HepG2 (cell line): ENCODE results near the gene CTU2. TPM values are rescaled to one million over a fixed set of nuclear protein-coding genes. Genes with fewer than 3 reads are reported as not detected.

Experiments
- AGO1 ChIP-seq: fragments of 200-400 bp; formaldehyde crosslinking; IDR thresholded peaks from 2 replicates; pipeline ENCODE4 v1.6.1; 2017; ENCODE audit warnings: mild to moderate bottlenecking, low read depth, low read length, moderate library complexity; ENCODE audit not compliant: poor library complexity, severe bottlenecking
- ATF7-NPFF ChIP-seq: sonication (generic); formaldehyde crosslinking; IDR thresholded peaks from 2 replicates; pipeline ENCODE4 v1.8.1; 2023; ENCODE audit warnings: mild to moderate bottlenecking, low read depth, missing genetic modification reagents, moderate library complexity
- FOXK2 ChIP-seq: fragments of 450-650 bp; IDR thresholded peaks from 2 replicates; pipeline ENCODE4 v1.6.1; 2016
- GTF2F1 ChIP-seq: fragments of 150-350 bp; IDR thresholded peaks from 2 replicates; pipeline ENCODE4 v1.6.1; 2014; ENCODE audit warnings: low read length
- HMG20A ChIP-seq: IDR thresholded peaks from 2 replicates; pipeline ENCODE4 v1.6.1; 2016; ENCODE audit warnings: borderline replicate concordance
- ISL2 ChIP-seq: sonication (generic); formaldehyde crosslinking; IDR thresholded peaks from 2 replicates; pipeline ENCODE4 v1.5.0; 2020; ENCODE audit warnings: missing genetic modification reagents
- JUN ChIP-seq: sonication (generic); formaldehyde crosslinking; IDR thresholded peaks from 2 replicates; pipeline ENCODE4 v1.4.0; 2020; ENCODE audit warnings: mild to moderate bottlenecking, missing genetic modification reagents
- KDM2A ChIP-seq: sonication (generic); formaldehyde crosslinking; IDR thresholded peaks from 2 replicates; pipeline ENCODE4 v1.4.0; 2020; ENCODE audit warnings: low read depth, missing genetic modification reagents, borderline replicate concordance
- KLF15 ChIP-seq: sonication (generic); formaldehyde crosslinking; IDR thresholded peaks from 2 replicates; pipeline ENCODE4 v1.8.1; 2023; ENCODE audit warnings: borderline replicate concordance, mild to moderate bottlenecking, inconsistent platforms, missing genetic modification reagents, mixed read lengths
- MEIS1 ChIP-seq: sonication (generic); formaldehyde crosslinking; IDR thresholded peaks from 2 replicates; pipeline ENCODE4 v1.9.0; 2021; ENCODE audit warnings: mild to moderate bottlenecking, missing genetic modification reagents, moderate library complexity, borderline replicate concordance
- NFE2L2 ChIP-seq: fragments of 150-350 bp; IDR thresholded peaks from 2 replicates; pipeline ENCODE4 v1.6.1; 2014; ENCODE audit warnings: low read length
- NFKBIZ ChIP-seq: IDR thresholded peaks from 2 replicates; pipeline ENCODE4 v1.6.1; 2018; ENCODE audit warnings: missing genetic modification reagents, missing compliant biosample characterization
- NKX3-1 ChIP-seq: sonication (generic); formaldehyde crosslinking; IDR thresholded peaks from 2 replicates; pipeline ENCODE4 v1.5.0; 2020; ENCODE audit warnings: missing genetic modification reagents
- SKI ChIP-seq: fragments of 450-650 bp; IDR thresholded peaks from one replicate; pipeline ENCODE4 v1.6.1; 2018; ENCODE audit warnings: mild to moderate bottlenecking; ENCODE audit not compliant: partially characterized antibody
- U2AF1 ChIP-seq: fragments of 200-400 bp; formaldehyde crosslinking; optimal IDR thresholded peaks from 2 replicates; pipeline ENCODE3; 2017; ENCODE audit warnings: mild to moderate bottlenecking, low read depth, low read length
- XBP1 ChIP-seq: sonication (generic); formaldehyde crosslinking; IDR thresholded peaks from 2 replicates; pipeline ENCODE4 v1.5.0; 2020; ENCODE audit warnings: missing genetic modification reagents
- ZFP62 ChIP-seq: sonication (generic); formaldehyde crosslinking; IDR thresholded peaks from 2 replicates; pipeline ENCODE4 v1.4.0; 2020; ENCODE audit warnings: missing genetic modification reagents
- ZFX ChIP-seq: sonication (generic); formaldehyde crosslinking; IDR thresholded peaks from 2 replicates; pipeline ENCODE4 v1.4.0; 2020; ENCODE audit warnings: mild to moderate bottlenecking, low read depth, missing genetic modification reagents, moderate library complexity
- ZNF17 ChIP-seq: sonication (generic); formaldehyde crosslinking; IDR thresholded peaks from 2 replicates; pipeline ENCODE4 v1.5.0; 2020; ENCODE audit warnings: mild to moderate bottlenecking, missing genetic modification reagents
- ZNF552 ChIP-seq: sonication (generic); formaldehyde crosslinking; IDR thresholded peaks from 2 replicates; pipeline ENCODE4 v1.9.0; 2022; ENCODE audit warnings: missing genetic modification reagents, mild to moderate bottlenecking, borderline replicate concordance
- ZNF558 ChIP-seq: sonication (generic); formaldehyde crosslinking; IDR thresholded peaks from 2 replicates; pipeline ENCODE4 v1.9.0; 2022; ENCODE audit warnings: mild to moderate bottlenecking, missing genetic modification reagents, borderline replicate concordance
- ZNF614 ChIP-seq: IDR thresholded peaks from 2 replicates; pipeline ENCODE4 v1.6.1; 2018; ENCODE audit warnings: missing biosample characterization, missing genetic modification reagents, inconsistent platforms, borderline replicate concordance
- ZNF720 ChIP-seq: sonication (generic); formaldehyde crosslinking; IDR thresholded peaks from 2 replicates; pipeline ENCODE4 v1.4.0; 2020; ENCODE audit warnings: missing genetic modification reagents
- polyA plus RNA-seq, 8 experiments: library from polyadenylated mRNA; depleted of rRNA in 3 of 8; stranded (reverse) in 7 of 8; unstranded in 1 of 8; fragments of >200 nt; fragmentation: Illumina TruSeq in 4 of 8; extraction: Trizol in 4 of 8; gene quantifications; 2 replicates each; pipeline versions ENCODE4 v1.2.1 to v1.2.3, GENCODE V29; 2011 to 2016; ENCODE audit warnings: low read depth in 4 of 8, missing spikeins in 1 of 8, mixed read lengths in 1 of 8; ENCODE audit not compliant: insufficient read depth in 1 of 8
- total RNA-seq, 5 experiments: library from RNA; depleted of rRNA; stranded (reverse); fragments of >200 nt; fragmentation: Illumina TruSeq; extraction: Trizol; gene quantifications; 2 replicates each; pipeline ENCODE4 v1.2.3, GENCODE V29; 2016; ENCODE audit warnings: low read depth in 1 of 5
- TF ChIP-seq, protein P1 (sequence below): sonication (generic); formaldehyde crosslinking; IDR thresholded peaks from 2 replicates; pipeline ENCODE4 v1.4.0; 2020; ENCODE audit warnings: missing genetic modification reagents, mild to moderate bottlenecking, borderline replicate concordance
- TF ChIP-seq, protein P2 (sequence below): sonication (generic); formaldehyde crosslinking; IDR thresholded peaks from 2 replicates; pipeline ENCODE4 v1.4.0; 2020; ENCODE audit warnings: missing genetic modification reagents
- TF ChIP-seq, protein P3 (sequence below): sonication (generic); formaldehyde crosslinking; IDR thresholded peaks from 2 replicates; pipeline ENCODE4 v1.8.1; 2023; ENCODE audit warnings: mild to moderate bottlenecking, missing genetic modification reagents

Gene CTU2
- total and polyA plus RNA-seq, 2 of the 13 experiments (the other 11 are each of a cell fraction or from before 2014, with no cell fraction given) = 13.3 to 21.9 TPM

DNA sequence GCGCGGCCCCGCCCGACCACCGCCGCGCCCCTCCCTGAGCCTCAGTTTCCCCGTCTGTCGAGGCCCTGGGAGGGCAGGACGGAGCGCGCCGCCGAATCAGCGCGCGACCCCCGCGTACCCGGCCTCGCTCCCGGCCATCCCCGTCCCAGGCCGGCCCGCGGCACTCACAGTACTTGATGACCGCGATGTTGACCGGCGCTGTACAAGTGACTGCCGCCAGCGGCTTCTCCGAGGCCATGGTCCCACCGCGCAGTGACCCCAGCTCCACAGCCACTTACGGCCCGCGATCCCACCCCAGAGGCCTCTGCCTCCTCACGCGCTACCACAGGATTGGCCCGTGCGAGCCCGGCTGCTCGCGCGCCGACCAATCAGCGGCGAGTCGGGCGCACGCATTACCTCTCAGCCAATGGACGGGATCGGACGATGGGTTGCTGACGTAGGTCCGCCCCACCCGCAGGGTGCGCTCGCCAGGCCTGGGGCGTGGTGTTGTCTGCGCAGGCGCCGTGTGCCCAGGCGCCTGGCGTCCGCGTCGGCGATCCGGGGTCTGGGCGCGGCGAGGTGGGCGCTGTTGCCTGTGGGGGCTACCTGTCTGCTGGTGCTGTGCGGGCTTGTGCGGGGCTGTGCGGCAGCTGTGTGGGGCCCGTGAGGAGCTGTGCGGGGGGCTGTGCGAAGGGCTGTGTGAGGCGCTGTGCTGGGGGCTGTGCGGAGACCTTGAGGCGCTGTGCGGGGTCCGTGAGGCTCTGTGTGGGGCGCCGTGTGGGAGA is 43.3 kb upstream of the CTU2 start, which contains the start of gene MVD (continued):
- TF ChIP-seq, protein P1, sequence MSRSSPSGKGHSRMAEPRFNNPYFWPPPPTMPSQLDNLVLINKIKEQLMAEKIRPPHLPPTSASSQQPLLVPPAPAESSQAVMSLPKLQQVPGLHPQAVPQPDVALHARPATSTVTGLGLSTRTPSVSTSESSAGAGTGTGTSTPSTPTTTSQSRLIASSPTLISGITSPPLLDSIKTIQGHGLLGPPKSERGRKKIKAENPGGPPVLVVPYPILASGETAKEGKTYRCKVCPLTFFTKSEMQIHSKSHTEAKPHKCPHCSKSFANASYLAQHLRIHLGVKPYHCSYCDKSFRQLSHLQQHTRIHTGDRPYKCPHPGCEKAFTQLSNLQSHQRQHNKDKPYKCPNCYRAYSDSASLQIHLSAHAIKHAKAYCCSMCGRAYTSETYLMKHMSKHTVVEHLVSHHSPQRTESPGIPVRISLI (CRISPR knock-in tag) = peak; percentile 78
- TF ChIP-seq ZNF552 (peak; percentile 81), NFKBIZ (CRISPR knock-in tag) (no peak; the same call in 1 of the 2 replicates), ZNF614 (CRISPR knock-in tag) (0 out of 2 replicates have a peak, but pooled peaks have one; percentile 41), GTF2F1 (no peak), ISL2 (peak; percentile 57), MEIS1 (CRISPR knock-in tag) (peak; percentile 81; the same call in 1 of the 2 replicates), XBP1 (CRISPR knock-in tag) (peak; percentile 75; the same call in 1 of the 2 replicates), NFE2L2 (no peak), FOXK2 (no peak), ZFX (CRISPR knock-in tag) (peak; percentile 93), NKX3-1 (peak; percentile 93; the same call in 1 of the 2 replicates), ATF7-NPFF (CRISPR knock-in tag) (peak; percentile 92), ZNF17 (CRISPR knock-in tag) (no peak), JUN (peak; percentile 68; the same call in 1 of the 2 replicates), ZNF720 (CRISPR knock-in tag) (no peak), ZNF558 (CRISPR knock-in tag) (peak; percentile 63; the same call in 1 of the 2 replicates), KLF15 (CRISPR knock-in tag) (0 out of 2 replicates have a peak, but pooled peaks have one; percentile 23), U2AF1 (no peak), HMG20A (CRISPR knock-in tag) (no peak), KDM2A (CRISPR knock-in tag) (peak; percentile 76), AGO1 (peak; percentile 74), ZFP62 (CRISPR knock-in tag) (no peak), SKI (peak; percentile 67)
- TF ChIP-seq, protein P2, sequence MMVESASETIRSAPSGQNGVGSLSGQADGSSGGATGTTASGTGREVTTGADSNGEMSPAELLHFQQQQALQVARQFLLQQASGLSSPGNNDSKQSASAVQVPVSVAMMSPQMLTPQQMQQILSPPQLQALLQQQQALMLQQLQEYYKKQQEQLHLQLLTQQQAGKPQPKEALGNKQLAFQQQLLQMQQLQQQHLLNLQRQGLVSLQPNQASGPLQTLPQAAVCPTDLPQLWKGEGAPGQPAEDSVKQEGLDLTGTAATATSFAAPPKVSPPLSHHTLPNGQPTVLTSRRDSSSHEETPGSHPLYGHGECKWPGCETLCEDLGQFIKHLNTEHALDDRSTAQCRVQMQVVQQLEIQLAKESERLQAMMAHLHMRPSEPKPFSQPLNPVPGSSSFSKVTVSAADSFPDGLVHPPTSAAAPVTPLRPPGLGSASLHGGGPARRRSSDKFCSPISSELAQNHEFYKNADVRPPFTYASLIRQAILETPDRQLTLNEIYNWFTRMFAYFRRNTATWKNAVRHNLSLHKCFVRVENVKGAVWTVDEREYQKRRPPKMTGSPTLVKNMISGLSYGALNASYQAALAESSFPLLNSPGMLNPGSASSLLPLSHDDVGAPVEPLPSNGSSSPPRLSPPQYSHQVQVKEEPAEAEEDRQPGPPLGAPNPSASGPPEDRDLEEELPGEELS = peak; percentile 12
- TF ChIP-seq, protein P3, sequence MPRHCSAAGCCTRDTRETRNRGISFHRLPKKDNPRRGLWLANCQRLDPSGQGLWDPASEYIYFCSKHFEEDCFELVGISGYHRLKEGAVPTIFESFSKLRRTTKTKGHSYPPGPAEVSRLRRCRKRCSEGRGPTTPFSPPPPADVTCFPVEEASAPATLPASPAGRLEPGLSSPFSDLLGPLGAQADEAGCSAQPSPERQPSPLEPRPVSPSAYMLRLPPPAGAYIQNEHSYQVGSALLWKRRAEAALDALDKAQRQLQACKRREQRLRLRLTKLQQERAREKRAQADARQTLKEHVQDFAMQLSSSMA (CRISPR knock-in tag) = no peak
